HG03378 (cell line): ENCODE results near the gene SRP68.

ENCODE experiments used
- ATAC-seq: cut with Tn5 transposase; IDR thresholded peaks from one replicate; pipeline ENCODE4 v1.9.1; 2021; ENCODE audit warnings: mild to moderate bottlenecking, moderate library complexity; ENCODE audit not compliant: unreplicated experiment

Gene SRP68

DNA sequence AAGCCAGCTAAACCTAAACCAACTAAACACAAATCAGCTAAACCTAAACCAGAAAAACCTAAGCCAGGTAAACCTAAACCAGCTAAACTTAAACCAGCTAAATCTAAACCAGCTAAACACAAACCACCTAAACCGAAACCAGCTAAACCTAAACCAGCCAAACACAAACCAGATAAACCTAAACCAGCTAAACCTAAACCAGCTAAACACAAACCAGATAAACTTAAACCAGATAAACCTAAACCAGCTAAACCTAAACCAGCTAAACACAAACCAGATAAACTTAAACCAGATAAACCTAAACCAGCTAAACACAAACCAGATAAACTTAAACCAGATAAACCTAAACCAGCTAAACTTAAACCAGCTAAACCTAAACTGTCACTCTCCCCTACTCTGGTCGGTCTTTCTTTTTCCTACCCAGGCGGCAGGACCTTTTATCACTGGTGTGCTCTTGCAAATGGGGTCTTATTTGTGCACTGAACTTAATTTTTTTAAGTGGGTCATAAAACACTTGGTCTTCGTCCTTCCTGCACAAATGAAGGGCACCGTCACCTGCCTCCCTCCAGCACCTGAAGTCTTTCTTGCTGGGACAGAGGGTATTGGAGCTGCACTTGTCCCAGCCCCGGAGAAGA is 52.4 kb downstream of the SRP68 start:
- ATAC-seq: no peak

DNA sequence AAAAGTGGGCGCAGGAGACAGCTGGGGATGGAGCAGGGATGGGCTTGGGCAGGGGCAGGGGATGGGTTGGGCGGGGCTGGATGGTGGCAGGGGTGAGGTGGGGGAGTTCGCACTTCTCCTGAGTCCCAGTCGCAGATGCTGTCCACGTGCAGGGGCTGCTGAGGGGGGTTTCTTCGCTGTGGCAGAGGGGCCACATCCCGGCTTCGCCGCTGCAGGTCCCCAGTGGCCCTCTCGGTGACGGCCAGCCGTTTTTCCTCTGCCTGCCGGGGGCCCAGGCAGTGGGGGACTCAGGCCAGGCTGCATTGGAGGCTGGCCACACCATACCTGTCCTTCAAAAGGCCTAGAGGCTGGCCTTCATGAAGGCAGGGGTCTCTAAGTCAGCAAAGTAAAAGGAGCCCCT is 53.5 kb downstream of the SRP68 start:
- ATAC-seq: no peak

DNA sequence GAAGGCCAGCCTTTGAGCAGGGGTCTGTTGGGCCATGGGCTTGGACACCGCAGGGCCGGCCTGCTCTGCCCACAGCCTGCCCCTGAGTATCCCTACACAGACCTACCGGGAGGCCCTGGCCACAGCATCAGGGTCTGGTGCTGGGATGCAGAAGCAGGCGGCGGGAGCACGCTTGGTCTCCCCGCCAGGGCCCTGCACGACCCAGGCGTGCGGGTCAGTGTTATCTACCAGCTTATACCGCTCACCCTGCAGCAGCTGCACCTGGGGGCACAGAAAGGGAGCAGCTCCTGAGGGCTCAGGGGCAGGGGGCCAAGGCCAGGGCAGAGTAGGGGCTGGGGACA is 54.0 kb downstream of the SRP68 start:
- ATAC-seq: no peak

DNA sequence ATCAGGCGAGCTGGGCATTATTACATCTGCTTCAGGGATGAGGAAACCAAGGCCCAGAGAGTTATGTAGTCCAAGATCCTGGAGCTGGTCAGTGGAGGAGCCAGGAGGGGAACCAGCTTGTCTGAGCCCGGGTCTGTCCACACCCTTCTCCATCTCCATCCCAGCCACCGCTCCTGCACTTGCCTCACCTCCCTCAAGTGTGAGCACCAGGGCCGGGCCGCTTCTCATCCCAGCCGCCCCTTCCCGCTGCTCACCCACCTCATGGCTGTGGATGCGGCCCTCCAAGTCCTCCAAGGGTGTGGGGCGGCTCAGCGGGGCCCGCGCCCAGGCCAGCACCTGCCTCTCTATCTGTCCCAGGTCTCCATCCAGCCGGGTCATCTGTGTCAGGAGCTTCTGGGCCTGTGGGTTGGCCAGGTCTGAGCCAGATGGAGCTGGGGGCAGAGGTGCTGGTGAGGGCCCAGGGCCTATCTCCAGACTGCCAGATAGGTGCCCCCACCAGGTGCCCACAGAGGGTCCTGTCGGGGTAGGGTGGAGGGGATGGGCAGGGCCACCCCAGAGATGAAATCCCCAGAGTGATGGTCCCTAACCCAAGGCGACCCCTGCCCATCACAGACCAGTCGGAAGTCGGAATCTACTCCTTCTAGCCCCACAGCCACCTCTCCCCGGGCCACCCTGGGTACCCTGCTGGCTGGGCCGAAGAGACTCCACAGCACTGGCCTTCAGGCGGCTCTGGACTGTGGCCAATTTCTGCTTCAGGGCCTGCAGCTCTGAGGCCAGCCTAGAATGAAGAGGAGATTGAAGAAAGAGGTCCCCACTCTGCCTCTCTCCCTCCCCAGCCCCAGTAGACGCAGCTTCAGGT is 54.6 kb downstream of the SRP68 start:
- ATAC-seq: no peak

DNA sequence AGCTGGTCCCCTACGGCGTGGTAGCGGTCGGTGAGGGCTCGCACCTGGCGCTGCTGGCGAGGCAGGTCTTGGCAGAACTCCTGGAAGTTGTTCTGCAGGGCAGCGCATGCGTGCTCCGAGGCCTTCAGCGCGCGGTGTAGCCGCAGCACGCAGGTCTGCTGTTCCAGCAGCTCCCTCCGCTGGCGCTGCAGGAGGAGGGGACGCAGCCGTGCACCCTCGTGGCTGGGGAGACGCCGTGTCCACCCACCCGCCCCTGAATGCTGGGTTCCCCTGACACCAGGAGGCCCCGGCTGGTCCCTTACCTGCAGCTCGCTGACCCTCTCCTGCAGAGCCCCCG is 57.4 kb downstream of the SRP68 start:
- no peak for ATAC-seq

DNA sequence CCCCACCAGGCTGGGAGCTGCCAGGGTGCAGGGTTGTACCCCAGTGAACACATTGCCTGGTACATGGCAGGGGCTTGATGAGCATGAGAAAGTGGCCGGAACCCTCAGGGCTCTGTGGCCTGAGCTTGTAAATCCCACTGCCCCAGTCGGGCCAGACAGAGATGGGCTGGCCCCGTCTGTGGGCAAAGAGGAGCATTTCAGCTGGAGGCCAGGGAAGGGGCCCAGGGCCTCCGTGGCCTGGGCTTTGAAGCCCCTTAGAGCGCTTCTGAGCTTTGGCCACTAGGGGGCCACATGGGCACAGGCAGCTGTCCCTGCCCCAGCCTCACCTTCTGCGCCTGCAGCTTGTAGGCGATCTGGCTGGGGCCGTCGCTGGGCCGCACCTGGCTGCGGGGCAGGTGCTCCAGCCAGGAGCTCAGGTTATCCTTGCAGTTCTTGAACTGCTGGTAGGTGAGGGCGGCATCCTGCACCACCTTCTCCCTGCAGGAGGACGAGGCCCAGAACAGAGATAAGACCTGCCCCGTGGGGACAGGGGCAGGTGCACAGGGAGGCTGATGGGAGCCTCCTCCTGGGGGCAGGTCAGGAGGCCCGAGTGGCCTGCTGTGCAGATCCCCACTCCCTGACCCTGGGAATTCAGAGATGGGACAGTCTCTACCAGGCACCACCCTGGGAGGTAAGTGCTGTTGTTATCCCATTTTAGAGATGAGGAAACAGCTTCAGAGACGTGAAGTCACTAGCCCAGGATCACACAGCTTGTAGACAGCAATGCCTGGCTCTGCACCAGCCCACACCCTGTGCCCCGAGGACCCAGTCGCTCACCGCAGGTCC is 58.0 kb downstream of the SRP68 start:
- no peak for ATAC-seq

DNA sequence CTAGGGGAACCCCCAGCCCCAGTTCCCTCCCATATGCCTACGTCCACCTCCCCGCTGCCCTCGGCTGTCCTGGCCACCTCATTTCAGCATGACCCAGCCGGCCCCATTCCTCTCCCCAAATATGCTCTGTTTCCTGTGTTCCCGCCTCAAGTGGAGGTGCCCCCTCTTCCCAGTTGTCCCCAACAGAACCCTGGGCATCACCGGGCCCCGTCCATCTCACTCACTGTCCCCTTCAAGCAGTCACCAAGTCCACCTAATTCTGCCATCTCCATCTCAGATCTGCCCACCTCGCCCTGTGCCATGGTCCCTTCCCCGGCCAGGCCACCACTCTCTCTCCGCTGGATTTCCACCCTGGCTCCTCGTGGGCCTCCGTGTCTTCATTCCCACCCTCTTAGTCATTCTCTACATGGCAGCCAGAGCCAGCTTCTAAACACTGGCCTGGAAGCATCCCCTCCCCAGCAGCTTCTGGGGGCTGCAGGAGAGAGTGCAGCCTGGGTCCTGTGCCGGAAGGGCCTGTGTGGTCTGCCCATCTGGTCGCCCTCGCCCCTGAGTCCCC is 58.9 kb downstream of the SRP68 start:
- no peak for ATAC-seq

DNA sequence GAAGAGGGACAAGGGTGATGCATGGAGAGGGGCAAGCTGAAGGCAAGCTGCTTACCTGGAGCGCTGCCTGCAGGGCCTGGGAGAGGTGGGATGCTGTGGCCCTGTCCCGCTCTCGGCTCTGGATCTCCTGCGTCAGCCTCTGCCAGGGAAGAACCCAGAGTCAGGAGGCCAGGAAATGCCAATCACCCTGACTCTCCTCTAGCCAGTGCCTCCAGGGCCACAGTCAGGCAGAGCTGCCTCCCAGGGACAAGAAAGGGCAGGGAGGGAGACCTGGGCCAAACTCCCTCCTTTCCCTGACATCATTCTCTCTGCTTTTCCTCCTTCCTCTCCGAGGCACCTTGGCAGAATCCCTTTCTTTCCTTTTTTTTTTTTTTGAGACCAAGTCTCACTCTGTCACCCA is 60.4 kb downstream of the SRP68 start:
- ATAC-seq: no peak

DNA sequence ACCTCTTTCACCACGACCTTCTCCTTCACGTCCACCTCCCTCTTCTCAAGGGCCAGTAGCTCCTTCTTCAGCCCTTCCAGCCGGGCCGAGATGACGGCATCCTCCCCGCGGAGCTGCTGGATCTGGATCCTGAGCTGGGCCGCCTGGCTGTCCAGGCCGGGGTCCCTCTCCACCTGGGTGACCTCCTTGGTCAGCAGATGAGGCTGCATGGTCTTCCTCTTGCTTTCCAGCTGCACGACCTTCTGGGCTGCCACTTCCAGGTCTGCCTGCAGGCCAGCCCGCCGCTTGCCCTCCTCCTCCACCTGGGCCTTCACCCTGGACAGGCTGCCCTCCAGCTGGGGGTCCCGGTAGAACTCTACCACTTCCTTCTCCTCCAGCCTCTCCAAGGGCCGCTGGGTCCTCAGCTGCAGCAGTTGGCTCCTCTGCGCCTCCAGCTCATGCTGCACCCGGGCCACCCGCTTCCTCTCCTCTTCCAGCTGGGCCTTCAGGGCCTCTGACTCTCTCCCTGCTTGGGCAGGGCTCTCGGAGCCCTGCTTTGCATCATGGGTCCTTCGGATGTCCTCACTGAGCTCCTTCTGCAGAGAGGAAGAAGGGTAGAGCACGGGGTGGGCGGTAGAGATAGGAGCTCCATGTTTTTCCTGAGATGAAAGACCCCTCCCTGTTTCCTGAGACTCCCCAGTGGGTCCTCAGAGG is 62.2 kb downstream of the SRP68 start:
- ATAC-seq: no peak

DNA sequence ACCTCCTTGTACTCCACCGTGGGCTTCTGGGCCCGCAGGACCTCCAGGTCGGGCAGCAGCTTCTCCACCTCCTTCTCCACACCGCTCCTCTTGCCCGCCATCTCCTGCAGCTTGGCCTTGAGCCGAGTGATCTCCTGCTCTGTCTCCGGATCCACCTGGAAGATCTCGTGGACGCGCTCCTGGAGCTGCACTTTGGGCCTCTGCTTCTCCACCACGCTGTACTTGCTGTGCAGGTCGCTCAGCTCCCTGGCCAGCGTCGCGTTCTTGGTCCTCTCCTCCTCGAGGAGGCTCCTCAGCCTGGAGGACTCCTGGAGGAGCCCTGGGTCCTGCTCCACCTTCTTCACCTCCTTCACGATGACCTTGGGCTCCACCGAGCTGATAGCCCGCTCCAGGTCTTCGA is 62.9 kb downstream of the SRP68 start:
- ATAC-seq: no peak

DNA sequence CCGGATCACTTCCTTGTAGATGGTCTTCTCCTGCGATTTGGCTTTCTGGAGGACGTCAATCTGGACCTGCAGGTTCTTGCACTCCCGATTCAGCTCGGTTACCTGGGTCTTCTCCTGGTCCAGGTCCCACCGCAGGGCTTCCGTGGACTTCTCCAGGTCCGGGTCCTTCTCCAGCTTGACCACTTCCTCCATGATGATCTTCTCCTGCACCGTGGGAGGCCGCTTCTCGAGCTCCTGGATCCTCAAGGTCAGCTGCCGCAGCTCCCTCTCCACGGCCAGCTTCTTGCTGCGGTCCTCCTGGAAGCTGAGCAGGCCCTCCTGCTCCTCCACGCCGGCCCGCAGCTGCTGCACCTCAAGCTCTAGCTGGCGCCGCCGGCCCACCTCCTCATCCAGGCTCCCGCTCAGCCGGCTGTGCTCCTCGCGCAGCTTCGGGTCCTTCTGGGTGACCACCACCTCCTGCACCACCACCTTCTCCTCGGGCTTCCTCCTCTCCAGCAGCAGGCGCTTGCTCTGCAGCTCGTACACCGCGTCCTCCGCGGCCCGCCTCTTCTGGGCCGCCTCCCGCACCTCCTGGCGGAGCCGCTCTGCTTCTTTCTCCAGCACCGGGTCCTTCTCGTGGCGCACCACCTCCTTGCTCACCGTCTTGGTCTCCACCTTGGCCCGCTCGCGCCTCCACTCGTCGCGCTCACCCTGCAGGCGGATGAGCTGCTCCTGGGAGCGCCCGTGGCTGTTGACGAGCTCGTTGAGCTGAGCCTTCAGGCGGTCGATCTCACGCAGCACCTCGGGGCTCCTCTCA is 63.5 kb downstream of the SRP68 start:
- ATAC-seq: no peak

DNA sequence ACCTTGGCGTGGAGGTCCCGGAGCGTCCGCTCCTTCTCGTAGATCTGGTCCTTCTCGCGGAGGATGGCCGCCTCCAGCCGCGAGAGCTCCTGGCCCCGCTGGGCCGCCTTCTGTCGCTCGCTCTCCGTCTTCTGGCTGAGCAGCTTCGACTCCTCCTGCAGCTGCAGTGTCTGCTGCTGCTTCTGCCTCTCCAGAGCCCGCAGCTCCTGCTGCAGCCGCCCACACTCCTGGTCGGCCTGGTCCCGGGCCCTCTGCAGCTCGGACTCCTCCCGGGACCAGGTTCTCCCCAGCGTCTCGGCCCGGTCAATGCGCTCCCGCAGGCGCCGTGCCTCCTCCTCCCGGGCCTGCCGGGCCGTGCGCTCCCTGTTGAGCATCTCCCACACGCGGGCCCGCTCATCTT is 64.1 kb downstream of the SRP68 start:
- ATAC-seq: no peak

DNA sequence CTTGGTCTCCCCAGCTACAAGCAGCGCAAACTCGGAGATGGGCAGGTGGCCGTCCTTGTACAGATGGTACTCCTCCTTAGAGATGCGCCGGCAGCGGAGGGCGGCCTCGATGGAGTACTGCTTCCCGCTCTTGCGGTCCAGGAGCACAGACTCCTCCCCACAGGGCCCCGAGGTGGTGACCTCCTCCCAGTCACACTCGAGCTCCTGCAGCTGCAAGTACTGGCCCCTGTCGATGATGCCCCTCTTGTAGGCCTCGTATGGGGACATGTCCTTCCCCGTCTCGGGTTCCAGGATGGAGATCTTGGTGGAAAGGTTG is 64.5 kb downstream of the SRP68 start:
- no peak for ATAC-seq

DNA sequence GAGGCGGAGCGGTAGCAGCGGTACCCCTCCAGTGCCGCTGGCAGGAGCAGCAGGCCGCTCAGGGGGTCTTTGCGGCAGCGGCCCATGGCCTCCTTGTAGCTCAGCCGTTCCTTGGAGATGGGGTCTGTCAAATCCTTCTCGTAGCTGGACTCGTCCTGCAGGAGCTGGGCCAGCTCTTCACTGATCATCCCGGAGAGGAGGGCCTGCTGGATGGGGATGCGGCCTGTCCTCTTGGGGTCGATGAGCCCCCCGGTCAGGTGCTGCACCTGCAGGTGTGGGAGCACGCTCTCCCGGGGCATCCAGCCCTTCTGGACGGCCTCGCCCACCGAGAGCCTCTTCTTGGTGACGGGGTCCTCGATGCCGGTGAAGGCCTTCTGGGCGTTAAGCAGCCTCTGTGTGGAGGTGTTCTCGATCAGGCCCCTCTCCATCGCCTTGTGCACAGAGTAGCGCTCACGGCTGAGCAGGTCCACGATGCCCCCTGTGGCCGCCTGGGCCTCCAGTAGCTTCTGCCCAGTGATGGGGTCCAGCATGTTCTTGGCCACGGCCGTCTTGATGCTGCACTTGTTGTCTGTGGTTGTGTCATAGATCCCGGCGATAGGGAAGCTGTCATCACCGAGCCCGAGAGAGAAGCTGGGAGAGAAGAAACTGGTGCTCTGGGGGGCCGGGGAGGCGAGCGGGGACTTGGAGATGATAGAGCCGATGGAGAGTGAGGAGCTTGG is 65.0 kb downstream of the SRP68 start:
- ATAC-seq: no peak

DNA sequence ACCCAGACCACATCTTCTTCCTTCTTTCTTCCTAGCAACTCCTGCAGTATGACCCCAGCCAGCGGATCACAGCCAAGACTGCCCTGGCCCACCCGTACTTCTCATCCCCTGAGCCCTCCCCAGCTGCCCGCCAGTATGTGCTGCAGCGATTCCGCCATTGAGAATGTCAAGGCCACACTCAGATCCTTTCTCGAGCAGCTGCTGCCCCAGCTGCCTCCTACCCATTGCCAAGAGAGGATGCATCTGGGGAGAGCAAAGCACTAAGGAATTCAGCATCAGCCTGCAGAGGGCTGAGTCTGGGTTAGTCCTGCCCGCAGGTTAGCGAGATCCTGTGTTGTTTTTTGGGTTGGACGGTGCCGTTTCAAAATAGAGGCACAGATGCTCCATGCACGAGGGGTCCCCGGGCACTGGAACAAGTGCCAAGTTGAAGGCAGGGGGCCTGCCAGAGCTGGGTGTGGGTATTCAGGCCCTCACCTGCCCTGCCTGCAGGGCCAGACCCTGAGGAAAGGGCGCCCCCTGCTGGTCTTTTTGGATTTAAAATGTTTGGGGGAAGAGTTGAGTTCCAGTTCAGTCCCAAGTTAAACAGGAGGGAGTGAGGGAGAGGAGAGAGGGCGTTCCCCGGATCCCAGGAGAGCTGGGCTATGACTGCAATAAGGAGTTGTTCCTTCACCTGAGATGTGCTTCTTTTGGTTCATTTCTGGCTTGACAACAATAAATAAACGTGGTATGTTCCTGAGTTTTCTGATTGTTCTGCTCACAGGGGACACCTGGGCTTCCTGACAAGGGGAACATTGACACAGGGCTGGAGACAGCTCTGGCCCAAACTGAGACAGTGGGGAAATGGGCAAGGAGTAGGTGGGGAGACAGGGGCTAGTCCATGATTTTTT is 66.8 kb downstream of the SRP68 start:
- no peak for ATAC-seq

DNA sequence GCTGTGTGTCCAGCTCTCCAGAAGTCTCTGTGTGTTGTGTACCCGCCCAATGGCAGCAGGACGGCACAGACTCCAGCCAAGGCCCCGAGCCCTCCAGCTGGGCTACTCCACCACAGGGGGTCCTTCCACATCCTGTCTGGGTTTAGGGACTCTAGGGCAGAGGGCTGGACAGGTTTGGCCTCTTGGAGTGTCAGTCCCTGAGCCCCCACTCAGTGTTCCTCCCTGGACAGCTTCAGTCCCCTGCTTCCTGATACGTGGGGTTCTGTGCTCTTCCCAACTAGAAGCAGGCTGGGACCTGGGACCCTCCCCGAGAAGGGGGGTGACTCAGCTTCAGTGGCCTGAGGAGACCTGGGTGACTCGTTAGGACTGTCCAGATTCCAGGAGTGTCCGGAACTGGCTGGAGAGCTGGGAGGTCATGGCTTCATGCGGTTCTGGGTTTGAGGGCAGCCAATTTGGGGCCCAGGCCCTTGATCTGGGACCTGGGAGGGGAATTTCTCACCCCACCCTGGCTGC is 67.5 kb downstream of the SRP68 start:
- ATAC-seq: no peak

DNA sequence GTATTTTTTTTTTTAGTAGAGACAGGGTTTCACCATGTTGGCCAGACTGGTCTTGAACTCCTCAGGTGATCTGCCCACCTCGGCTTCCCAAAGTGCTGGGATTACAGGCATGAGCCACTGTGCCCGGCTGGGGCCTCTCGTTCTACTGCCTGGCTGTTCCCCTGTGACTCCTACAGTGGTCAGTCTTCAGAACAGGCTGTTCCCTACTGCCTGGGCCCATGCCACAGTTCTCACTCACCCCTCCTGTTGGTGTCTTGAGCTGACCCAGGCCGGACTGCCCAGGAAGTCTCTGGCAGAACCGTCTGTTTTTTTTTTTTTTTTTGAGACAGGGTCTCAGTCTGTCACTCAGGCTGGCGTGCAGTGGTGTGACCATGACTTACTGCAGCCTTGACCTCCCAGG is 68.4 kb downstream of the SRP68 start:
- ATAC-seq: no peak

DNA sequence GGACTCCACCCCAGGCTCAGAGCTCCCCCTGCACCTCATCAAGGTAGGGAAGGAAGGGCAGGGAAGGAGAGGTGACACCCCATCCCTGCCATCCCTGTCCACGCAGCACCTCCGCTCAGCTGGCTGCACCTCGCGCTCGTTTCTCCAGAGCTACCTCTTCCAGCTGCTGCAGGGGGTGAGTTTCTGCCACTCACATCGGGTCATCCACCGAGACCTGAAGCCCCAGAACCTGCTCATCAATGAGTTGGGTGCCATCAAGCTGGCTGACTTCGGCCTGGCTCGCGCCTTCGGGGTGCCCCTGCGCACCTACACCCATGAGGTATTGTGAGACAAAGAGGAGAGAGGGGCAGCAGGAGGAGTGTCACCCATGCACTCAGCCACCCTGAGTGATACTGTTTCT is 70.2 kb downstream of the SRP68 start:
- no peak for ATAC-seq
